Body of pancreas (tissue), 2 donors: ENCODE results near the gene NPIPB13. TPM values are rescaled to one million over a fixed set of nuclear protein-coding genes. Genes with fewer than 3 reads are reported as not detected.

ENCODE experiments used
- small RNA-seq: library from RNA; depleted of rRNA; stranded (forward); fragments of <200 nt; gene quantifications from one replicate; pipeline ENCODE3, GENCODE V24; 2016
- total RNA-seq, 2 donors: library from RNA; depleted of rRNA; stranded (reverse); fragments of >200 nt; gene quantifications; one replicate each; pipeline ENCODE4 v1.1.0, GENCODE V29; 2016

The NPIPB13 gene
- total RNA-seq, 2 donors from 2014 or later, result 0.33 to 3.1 TPM

Small RNAs within 50 kb of the gene (small RNA-seq; reads per million reads assigned to genes)
- gene AC106782.4, result not detected

Other genes starting within 250 kb of the NPIPB13 start
- gene DOC2A, start 237.5 kb downstream of the NPIPB13 start, total RNA-seq, result under 1 TPM in 1 of 2 donors, not detected in 1; 0.78 TPM
- gene C16orf92, start 225.3 kb downstream of the NPIPB13 start, total RNA-seq, result not detected
- not detected for gene TLCD3B, start 217.2 kb downstream of the NPIPB13 start, total RNA-seq
- 100 to 1,000 TPM; 306 to 384 TPM for gene ALDOA, start 182.7 kb downstream of the NPIPB13 start, total RNA-seq
- gene PPP4C, start 172.5 kb downstream of the NPIPB13 start, total RNA-seq, result 10 to 100 TPM; 29.3 to 32.2 TPM
- 1 to 10 TPM; 1.8 to 2.6 TPM for gene TBX6, start 156.6 kb downstream of the NPIPB13 start, total RNA-seq
- gene YPEL3, start 152.3 kb downstream of the NPIPB13 start, total RNA-seq, result 10 to 100 TPM; 28.3 to 84.8 TPM
- gene GDPD3, start 134.9 kb downstream of the NPIPB13 start, total RNA-seq, result 1 to 10 TPM in 1 of 2 donors, not detected in 1; 1.8 TPM
- 10 to 100 TPM; 28.8 to 35.3 TPM for gene MAPK3, start 125.3 kb downstream of the NPIPB13 start, total RNA-seq
- gene CORO1A, start 64.9 kb downstream of the NPIPB13 start, total RNA-seq, result 10 to 100 TPM in 1 of 2 donors, 1 to 10 TPM in 1; 8.2 to 17.4 TPM
- gene BOLA2B, start 54.8 kb downstream of the NPIPB13 start, total RNA-seq, result 10 to 100 TPM; 47.5 to 54.7 TPM
- 10 to 100 TPM; 41.5 to 65.3 TPM for gene SLX1A, start 54.6 kb downstream of the NPIPB13 start, total RNA-seq
- gene SULT1A3, start 49.2 kb downstream of the NPIPB13 start, total RNA-seq, result 10 to 100 TPM in 1 of 2 donors, 1 to 10 TPM in 1; 5.7 to 63.3 TPM
- 10 to 100 TPM; 19.8 to 20.2 TPM for gene CD2BP2, start 106.8 kb upstream of the NPIPB13 start, total RNA-seq
- gene TBC1D10B, start 122.0 kb upstream of the NPIPB13 start, total RNA-seq, result 10 to 100 TPM; 17.9 to 22.1 TPM
- gene MYL11, start 126.3 kb upstream of the NPIPB13 start, total RNA-seq, result not detected
- gene SEPTIN1, start 134.1 kb upstream of the NPIPB13 start, total RNA-seq, result under 1 TPM; 0.26 to 0.33 TPM
- 10 to 100 TPM in 1 of 2 donors, 1 to 10 TPM in 1; 9.3 to 12.2 TPM for gene ZNF48, start 146.9 kb upstream of the NPIPB13 start, total RNA-seq
- 10 to 100 TPM; 16.6 to 18.8 TPM for gene ZNF771, start 159.1 kb upstream of the NPIPB13 start, total RNA-seq
- gene DCTPP1, start 181.6 kb upstream of the NPIPB13 start, total RNA-seq, result 10 to 100 TPM in 1 of 2 donors, 1 to 10 TPM in 1; 3.3 to 15.0 TPM
- 10 to 100 TPM; 28.0 to 29.6 TPM for gene SEPHS2, start 197.4 kb upstream of the NPIPB13 start, total RNA-seq
- 1 to 10 TPM; 1.3 to 9.2 TPM for gene ITGAL, start 224.3 kb upstream of the NPIPB13 start, total RNA-seq